OCI-LY3 (cell line): Measurements from ENCODE around the gene MIEF2.

Experiments
- H2AFZ ChIP-seq: fragments of 200-600, 300-600 bp; shearing (Covaris generic); 2 replicates; pipeline ENCODE4 v1.6.0; 2014; ENCODE audit warnings: antibody characterized with exemption, low read depth, low read length
- H3K27ac ChIP-seq: fragments of 200-600, 300-600 bp; sonication (generic); 2 replicates; pipeline ENCODE4 v1.5.1; 2014; ENCODE audit warnings: mild to moderate bottlenecking, low read length, moderate library complexity, mixed read lengths
- H3K27me3 ChIP-seq: fragments of 200-600, 300-600 bp; sonication (generic); 2 replicates; pipeline ENCODE4 v1.6.1; 2014; ENCODE audit warnings: low read depth, low read length, mixed read lengths
- H3K36me3 ChIP-seq: fragments of 200-600, 300-600 bp; sonication (generic); replicated peaks from 2 replicates; pipeline ENCODE3; 2014; ENCODE audit warnings: low read depth, low read length, mixed read lengths
- H3K4me1 ChIP-seq: fragments of 300-600, 200-600 bp; sonication (generic); 2 replicates; pipeline ENCODE4 v1.6.1; 2014; ENCODE audit warnings: low read length, mixed read lengths
- H3K4me2 ChIP-seq: fragments of 200-600, 300-600 bp; sonication (generic); 2 replicates; pipeline ENCODE4 v1.6.1; 2014; ENCODE audit warnings: low read length, mixed read lengths
- H3K4me3 ChIP-seq: fragments of 300-600, 200-600 bp; sonication (generic); 2 replicates; pipeline ENCODE4 v1.5.1; 2014; ENCODE audit warnings: antibody characterized with exemption, mild to moderate bottlenecking, low read length, moderate library complexity
- H3K79me2 ChIP-seq: fragments of 300-600, 200-600 bp; shearing (Covaris generic); 2 replicates; pipeline ENCODE4 v1.6.1; 2014; ENCODE audit warnings: mild to moderate bottlenecking, low read length, mixed read lengths
- H3K9ac ChIP-seq: fragments of 300-600, 200-600 bp; shearing (Covaris generic); 2 replicates; pipeline ENCODE4 v1.6.0; 2014; ENCODE audit warnings: mild to moderate bottlenecking, low read length, moderate library complexity
- H3K9me3 ChIP-seq: fragments of 200-600, 300-600 bp; shearing (Covaris generic); 2 replicates; pipeline ENCODE4 v1.6.1; 2014; ENCODE audit warnings: low read length, mixed read lengths; ENCODE audit not compliant: insufficient read depth
- H4K20me1 ChIP-seq: fragments of 200-600, 300-600 bp; sonication (generic); 2 replicates; pipeline ENCODE4 v1.6.1; 2016; ENCODE audit warnings: low read length, mixed read lengths; ENCODE audit not compliant: insufficient read depth
- CTCF ChIP-seq: fragments of 200-600, 300-600 bp; sonication (generic); IDR thresholded peaks from 2 replicates; pipeline ENCODE4 v1.5.1; 2014; ENCODE audit warnings: antibody characterized with exemption, low read length, low read depth
- EZH2phosphoT487 ChIP-seq: fragments of 200-600 bp; shearing (Covaris generic); IDR thresholded peaks from 2 replicates; pipeline ENCODE4 v1.6.1; 2018; ENCODE audit warnings: antibody characterized with exemption, mixed run types, low read depth

The MIEF2 gene

GRCh38 chr17:18262641-18263040, 2.2 kb downstream of the MIEF2 start:
- Histone ChIP-seq H3K36me3 (no peaks in the 10 kb centered on the region), H3K9me3 (no peaks in the 10 kb centered on the region), H4K20me1 (no peaks in the 10 kb centered on the region), H3K79me2 (peaks cover 7% of the 10 kb centered on the region; the same call in 1 of the 2 replicates), H3K4me3 (no peak overlapping the region), H3K4me2 (no peak overlapping the region), H3K4me1 (peaks cover 5% of the 10 kb centered on the region), H2AFZ (no peak overlapping the region), H3K27ac (no peak overlapping the region), H3K9ac (no peak overlapping the region), H3K27me3 (no peaks in the 10 kb centered on the region)
- TF ChIP-seq CTCF (no peak), EZH2phosphoT487 (no peak)

GRCh38 chr17:18263885-18264682, 3.6 kb downstream of the MIEF2 start:
- Histone ChIP-seq H3K4me2 (no peak overlapping the region), H3K27me3 (no peaks in the 10 kb centered on the region), H3K36me3 (no peaks in the 10 kb centered on the region), H3K79me2 (no peaks in the 10 kb centered on the region), H3K27ac (no peak overlapping the region), H3K4me1 (peaks cover 5% of the 10 kb centered on the region), H3K9me3 (no peaks in the 10 kb centered on the region), H2AFZ (no peak overlapping the region), H3K9ac (no peak overlapping the region), H4K20me1 (no peaks in the 10 kb centered on the region), H3K4me3 (no peak overlapping the region)
- no peak for TF ChIP-seq CTCF
- no peak for TF ChIP-seq EZH2phosphoT487

- Histone ChIP-seq H3K9ac (no peak overlapping the region), H2AFZ (no peak overlapping the region), H3K9me3 (no peaks in the 10 kb centered on the region), H3K4me3 (no peak overlapping the region), H3K4me1 (no peaks in the 10 kb centered on the region), H3K27me3 (no peaks in the 10 kb centered on the region), H3K4me2 (no peak overlapping the region), H3K27ac (no peak overlapping the region), H4K20me1 (no peaks in the 10 kb centered on the region), H3K79me2 (no peaks in the 10 kb centered on the region), H3K36me3 (no peaks in the 10 kb centered on the region)
- TF ChIP-seq EZH2phosphoT487, result no peak
- no peak for TF ChIP-seq CTCF
Measured at GRCh38 chr17:18267366-18267765, 6.9 kb downstream of the MIEF2 start.

- no peak overlapping the region for H3K4me2 ChIP-seq
- no peak overlapping the region for H3K9ac ChIP-seq
- H3K79me2 ChIP-seq, result no peaks in the 10 kb centered on the region
- no peaks in the 10 kb centered on the region for H3K27me3 ChIP-seq
- no peak overlapping the region for H3K4me3 ChIP-seq
- H3K4me1 ChIP-seq, result no peaks in the 10 kb centered on the region
- H3K9me3 ChIP-seq, result no peaks in the 10 kb centered on the region
- no peak overlapping the region for H2AFZ ChIP-seq
- H4K20me1 ChIP-seq, result no peaks in the 10 kb centered on the region
- H3K36me3 ChIP-seq, result no peaks in the 10 kb centered on the region
- no peak overlapping the region for H3K27ac ChIP-seq
- TF ChIP-seq EZH2phosphoT487 (no peak), CTCF (no peak)
Measured at GRCh38 chr17:18267927-18268711, 7.7 kb downstream of the MIEF2 start.
